Sigmoid colon (tissue), 4 donors: Measurements from ENCODE around the gene HTATSF1.

ENCODE experiments used
- EP300 ChIP-seq, 4 donors: sonication (generic); formaldehyde crosslinking; IDR thresholded peaks; one replicate each; pipeline ENCODE4 v1.6.1; 2017; ENCODE audit warnings: antibody characterized with exemption in 4 of 4
- POLR2A ChIP-seq, 2 donors: fragments of 450-650 bp; IDR thresholded peaks; one replicate each; pipeline ENCODE4 v1.6.1; 2016; ENCODE audit warnings: antibody characterized with exemption in 2 of 2, mild to moderate bottlenecking in 2 of 2, moderate library complexity in 2 of 2
- POLR2AphosphoS5 ChIP-seq, 4 donors: sonication (generic); formaldehyde crosslinking; IDR thresholded peaks; one replicate each; pipeline ENCODE4 v1.6.1; 2017; ENCODE audit warnings: antibody characterized with exemption in 4 of 4
- TF ChIP-seq, protein P1 (sequence below), 4 experiments: fragments of 450-650 bp in 3 of 4; fragments of 200-600 bp in 1 of 4; IDR thresholded peaks; one replicate each; pipeline ENCODE4 v1.5.1; 2016 to 2019; ENCODE audit warnings: antibody characterized with exemption in 4 of 4, mild to moderate bottlenecking in 3 of 4, moderate library complexity in 2 of 4

DNA sequence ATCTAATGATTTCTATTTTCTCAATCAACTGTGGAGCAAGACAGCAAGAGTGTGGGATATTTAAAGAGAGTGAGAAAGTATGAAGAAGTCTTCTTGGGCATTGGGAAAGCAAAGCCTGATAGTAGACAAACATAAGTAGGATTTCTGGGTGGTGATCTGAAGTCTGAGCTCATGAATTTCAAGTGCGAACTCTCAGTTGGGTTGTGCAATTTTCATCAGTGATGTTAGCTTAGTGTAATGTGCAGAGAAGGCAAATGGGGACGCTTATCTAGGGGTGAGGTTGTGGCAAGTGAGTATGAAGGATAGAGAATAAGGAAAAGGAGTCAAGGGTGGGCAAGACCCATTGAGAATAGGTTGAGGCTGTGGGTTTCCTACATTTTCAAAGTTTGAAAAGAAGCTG, 58.3 kb downstream of the HTATSF1 start:
- TF ChIP-seq, protein P1, sequence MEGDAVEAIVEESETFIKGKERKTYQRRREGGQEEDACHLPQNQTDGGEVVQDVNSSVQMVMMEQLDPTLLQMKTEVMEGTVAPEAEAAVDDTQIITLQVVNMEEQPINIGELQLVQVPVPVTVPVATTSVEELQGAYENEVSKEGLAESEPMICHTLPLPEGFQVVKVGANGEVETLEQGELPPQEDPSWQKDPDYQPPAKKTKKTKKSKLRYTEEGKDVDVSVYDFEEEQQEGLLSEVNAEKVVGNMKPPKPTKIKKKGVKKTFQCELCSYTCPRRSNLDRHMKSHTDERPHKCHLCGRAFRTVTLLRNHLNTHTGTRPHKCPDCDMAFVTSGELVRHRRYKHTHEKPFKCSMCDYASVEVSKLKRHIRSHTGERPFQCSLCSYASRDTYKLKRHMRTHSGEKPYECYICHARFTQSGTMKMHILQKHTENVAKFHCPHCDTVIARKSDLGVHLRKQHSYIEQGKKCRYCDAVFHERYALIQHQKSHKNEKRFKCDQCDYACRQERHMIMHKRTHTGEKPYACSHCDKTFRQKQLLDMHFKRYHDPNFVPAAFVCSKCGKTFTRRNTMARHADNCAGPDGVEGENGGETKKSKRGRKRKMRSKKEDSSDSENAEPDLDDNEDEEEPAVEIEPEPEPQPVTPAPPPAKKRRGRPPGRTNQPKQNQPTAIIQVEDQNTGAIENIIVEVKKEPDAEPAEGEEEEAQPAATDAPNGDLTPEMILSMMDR (IDR thresholded peaks at IDR 0.05): no peak
- TF ChIP-seq POLR2A (IDR thresholded peaks at IDR 0.05) (no peak), EP300 (IDR thresholded peaks at IDR 0.05) (no peak), POLR2AphosphoS5 (IDR thresholded peaks at IDR 0.05) (no peak)
